BJ (cell line): Measurements from ENCODE around the gene LMAN1L. TPM values are rescaled to one million over a fixed set of nuclear protein-coding genes. Genes with fewer than 3 reads are reported as not detected.

Experiments used
- CTCF ChIA-PET: fragments of 350-600 bp; formaldehyde crosslinking; extraction: SDS; loops from one replicate; lab custom pipeline; 2021; ENCODE audit warnings: antibody characterized with exemption, inconsistent platforms; lab: Yijun Ruan, JAX
- POLR2A ChIA-PET: fragments of 300-600 bp; sonication (Branson Sonifier 250); formaldehyde crosslinking; extraction: SDS; loops from one replicate; lab custom pipeline; 2021; ENCODE audit warnings: antibody characterized with exemption; lab: Charles Lee
- DNase-seq: peaks from one replicate; pipeline ENCODE4 v3.0.0-alpha.2; 2011; ENCODE audit warnings: low read depth
- H3K27me3 ChIP-seq: 2 replicates; pipeline ENCODE4 v1.6.0; 2011; ENCODE audit warnings: low read length; ENCODE audit not compliant: control insufficient read depth, insufficient read depth
- H3K36me3 ChIP-seq: 2 replicates; pipeline ENCODE4 v1.5.1; 2011; ENCODE audit warnings: low read length; ENCODE audit not compliant: control insufficient read depth, insufficient read depth
- H3K4me3 ChIP-seq: 2 replicates; pipeline ENCODE4 v1.5.1; 2011; ENCODE audit warnings: low read depth, mild to moderate bottlenecking, control low read depth, low read length
- CTCF ChIP-seq: IDR thresholded peaks from 2 replicates; pipeline ENCODE4 v1.5.1; 2011; ENCODE audit warnings: low read depth, mild to moderate bottlenecking, control low read depth, inconsistent platforms, low read length, moderate library complexity; ENCODE audit not compliant: insufficient read depth
- polyA plus RNA-seq: library from polyadenylated mRNA; depleted of rRNA; stranded (reverse); fragments of >200 nt; gene quantifications from 2 replicates; pipeline ENCODE4 v1.2.3, GENCODE V29; 2011

Gene LMAN1L
- polyA plus RNA-seq, 1 experiment = not detected

GRCh38 chr15:74768771-74769342, 43.8 kb upstream of the LMAN1L start:
- Histone ChIP-seq H3K27me3 (peaks cover 3% of the 10 kb centered on the region), H3K4me3 (no peak overlapping the region), H3K36me3 (no peaks in the 10 kb centered on the region)
- no peak for DNase-seq
- POLR2A ChIA-PET = no interaction called here
- TF ChIP-seq CTCF = peak; percentile 77
- CTCF ChIA-PET = interaction anchor here (0.6 to 26.9 kb wide), 48 partner anchors 9 to 553 kb away, joined by 3 to 563 read pairs (median 4); partner anchors contain the start of genes CLK3, COX5A, CSK and CYP11A1

- POLR2A ChIA-PET = no interaction called here
- TF ChIP-seq CTCF = no peak
- no peaks in the 10 kb centered on the region for H3K36me3 ChIP-seq
- H3K27me3 ChIP-seq = peaks cover 3% of the 10 kb centered on the region
- CTCF ChIA-PET = interaction anchor here (0.6 to 26.9 kb wide), 47 partner anchors 10 to 797 kb away, joined by 3 to 563 read pairs (median 5); partner anchors contain the start of genes CLK3, COX5A, CSK and CYP11A1
- no peak for DNase-seq
- H3K4me3 ChIP-seq = no peak overlapping the region
These were observed 43.1 kb upstream of the LMAN1L start for GRCh38 chr15:74769463-74770025.

- TF ChIP-seq CTCF = no peak
- no peak for DNase-seq
- H3K4me3 ChIP-seq = no peak overlapping the region
- no peaks in the 10 kb centered on the region for H3K36me3 ChIP-seq
- ChIA-PET CTCF (interaction anchor here (0.6 to 26.9 kb wide), 46 partner anchors 8 to 797 kb away, joined by 3 to 563 read pairs (median 5); partner anchors contain the start of genes CSK, CYP1A2, RPP25 and UBL7), POLR2A (no interaction called here)
- H3K27me3 ChIP-seq = peaks cover 2% of the 10 kb centered on the region
These were observed 42.3 kb upstream of the LMAN1L start for GRCh38 chr15:74770211-74770903.

- ChIA-PET CTCF (interaction anchor here (0.7 to 26.9 kb wide), 9 partner anchors 8 to 400 kb away, joined by 3 to 563 read pairs (median 57); partner anchors contain the start of genes CSK and RPP25), POLR2A (no interaction called here)
- no peak for DNase-seq
- Histone ChIP-seq H3K36me3 (no peaks in the 10 kb centered on the region), H3K27me3 (peaks cover 2% of the 10 kb centered on the region), H3K4me3 (no peak overlapping the region)
- TF ChIP-seq CTCF = no peak
These were observed 39.3 kb upstream of the LMAN1L start for GRCh38 chr15:74773329-74773728.

DNA sequence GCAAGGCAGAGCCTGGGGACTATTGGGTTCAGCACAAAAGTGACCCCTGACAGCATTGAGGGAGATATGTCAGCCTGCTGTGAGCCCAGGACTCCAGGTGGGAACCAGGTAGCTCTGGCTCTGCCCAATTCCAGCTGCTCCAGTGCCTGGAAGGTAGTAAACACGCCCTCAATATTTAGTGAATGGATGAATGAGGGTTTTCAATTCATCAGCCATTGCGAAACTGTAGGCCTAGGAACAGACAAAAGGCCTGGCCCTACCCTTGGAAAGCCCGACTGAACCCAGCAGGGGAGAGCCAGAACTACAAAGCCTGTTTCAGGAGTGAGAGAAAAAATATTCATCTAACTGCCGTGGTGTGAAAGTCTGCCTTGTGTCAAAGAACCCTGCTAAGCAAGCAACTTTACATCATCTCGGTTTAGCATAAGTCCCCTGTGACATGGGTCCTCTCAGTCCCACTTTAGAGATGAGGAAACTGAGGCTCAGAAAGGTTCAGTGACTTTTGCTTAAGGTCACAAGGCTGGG, 38.8 kb upstream of the LMAN1L start:
- Histone ChIP-seq H3K27me3 (peaks cover 2% of the 10 kb centered on the region), H3K4me3 (no peak overlapping the region), H3K36me3 (no peaks in the 10 kb centered on the region)
- ChIA-PET CTCF (interaction anchor here (0.6 to 26.9 kb wide), 9 partner anchors 7 to 174 kb away, joined by 3 to 563 read pairs (median 5); partner anchors contain the start of gene CSK), POLR2A (no interaction called here)
- DNase-seq = no peak
- no peak for TF ChIP-seq CTCF
